ENCODE measurements around the gene UROC1.

The UROC1 gene

GRCh38 chr3:126515066-126515706 is 2.4 kb downstream of the UROC1 start:
- no peak for DNase-seq

- no peak for DNase-seq
Measured at GRCh38 chr3:126514161-126514560, 3.4 kb downstream of the UROC1 start.

GRCh38 chr3:126512916-126513650 is 4.5 kb downstream of the UROC1 start:
- no peak for DNase-seq

- no peak for DNase-seq
Measured at GRCh38 chr3:126512026-126512425, 5.5 kb downstream of the UROC1 start.

GRCh38 chr3:126511291-126511690 is 6.3 kb downstream of the UROC1 start:
- no peak for DNase-seq

- no peak for DNase-seq
Measured at GRCh38 chr3:126510308-126510910, 7.2 kb downstream of the UROC1 start.

- DNase-seq = no peak
Measured at GRCh38 chr3:126509597-126510307, 7.8 kb downstream of the UROC1 start.

- DNase-seq = no peak
Measured at GRCh38 chr3:126508564-126508964, 9.0 kb downstream of the UROC1 start.

- DNase-seq = no peak
Measured at GRCh38 chr3:126507886-126508285, 9.7 kb downstream of the UROC1 start.

GRCh38 chr3:126503701-126504100 is 13.9 kb downstream of the UROC1 start:
- no peak for DNase-seq

GRCh38 chr3:126502656-126503055 is 14.9 kb downstream of the UROC1 start:
- no peak for DNase-seq

GRCh38 chr3:126501736-126502135 is 15.8 kb downstream of the UROC1 start:
- DNase-seq = no peak

GRCh38 chr3:126501054-126501453 is 16.5 kb downstream of the UROC1 start:
- DNase-seq = no peak

GRCh38 chr3:126500016-126500415 is 17.6 kb downstream of the UROC1 start:
- no peak for DNase-seq

- no peak for DNase-seq
Measured at GRCh38 chr3:126499401-126499800, 18.2 kb downstream of the UROC1 start.

- no peak for DNase-seq
Measured at GRCh38 chr3:126498929-126499328, 18.6 kb downstream of the UROC1 start.

GRCh38 chr3:126498461-126498860 is 19.1 kb downstream of the UROC1 start:
- DNase-seq = no peak

GRCh38 chr3:126497956-126498355 is 19.6 kb downstream of the UROC1 start:
- DNase-seq = no peak

- no peak for DNase-seq
Measured at GRCh38 chr3:126496894-126497850, 20.4 kb downstream of the UROC1 start.

GRCh38 chr3:126495786-126496185 is 21.8 kb downstream of the UROC1 start:
- no peak for DNase-seq

GRCh38 chr3:126494970-126495230 is 22.7 kb downstream of the UROC1 start:
- DNase-seq = no peak

- DNase-seq = no peak
Measured at GRCh38 chr3:126494204-126494969, 23.2 kb downstream of the UROC1 start.

Data from retina (tissue), 1 donor.